ENCODE data around the gene MPZL2. TPM values are rescaled to one million over a fixed set of nuclear protein-coding genes. Genes with fewer than 3 reads are reported as not detected.

Gene MPZL2
- total RNA-seq, 1 donor from 2014 or later = 32.8 TPM

DNA sequence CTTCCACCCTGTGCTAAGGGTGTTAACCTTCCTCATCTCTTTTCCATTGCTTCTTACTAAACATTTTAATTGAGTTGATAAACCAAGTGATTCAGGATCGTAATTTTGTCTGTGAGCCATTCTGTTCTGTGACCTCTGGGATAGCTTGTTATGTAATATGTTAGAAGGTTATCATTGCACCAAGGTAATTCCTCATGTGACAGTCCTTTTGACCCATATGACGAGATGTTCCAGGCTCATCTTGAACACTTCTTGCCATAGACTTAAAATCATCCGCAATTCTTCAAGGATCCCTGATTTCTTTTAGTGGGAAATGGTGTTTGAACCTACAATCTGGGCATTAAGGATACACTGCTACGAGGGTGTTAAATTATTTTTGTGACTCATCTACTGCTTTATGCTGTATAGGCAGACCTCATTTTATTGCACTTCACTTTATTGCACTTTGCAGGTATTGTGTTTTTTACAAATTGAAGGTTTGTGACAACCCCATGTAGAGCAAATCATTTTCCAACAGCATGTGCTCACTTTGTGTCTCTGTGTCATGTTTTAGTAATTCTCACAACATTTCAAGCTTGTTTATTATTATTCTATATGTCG lies 19.0 kb upstream of the MPZL2 start:
- DNase-seq (ENCODE audit: low spot score in 2 of 2, unreplicated experiment in 2 of 2) = no peak
- TF ChIP-seq CTCF (IDR thresholded peaks at IDR 0.05; ENCODE audit: unreplicated experiment) = no peak
- Mint-ChIP-seq H3K4me1 (no peaks in the 10 kb centered on the region), H3K27me3 (ENCODE audit: low read depth) (peaks cover 22% of the 10 kb centered on the region), H3K4me3 (no peak overlapping the region), H3K27ac (no peak overlapping the region), H3K36me3 (no peaks in the 10 kb centered on the region), H3K9me3 (peaks cover 4% of the 10 kb centered on the region)

- H3K36me3 Mint-ChIP-seq = no peaks in the 10 kb centered on the region
- no peak for TF ChIP-seq CTCF (IDR thresholded peaks at IDR 0.05; ENCODE audit: unreplicated experiment)
- peaks cover 4% of the 10 kb centered on the region for H3K9me3 Mint-ChIP-seq
- DNase-seq (ENCODE audit: low spot score in 2 of 2, unreplicated experiment in 2 of 2) = no peak
- H3K4me3 Mint-ChIP-seq = no peak overlapping the region
- H3K27ac Mint-ChIP-seq = no peak overlapping the region
- peaks cover 22% of the 10 kb centered on the region for H3K27me3 Mint-ChIP-seq (ENCODE audit: low read depth)
- H3K4me1 Mint-ChIP-seq = no peaks in the 10 kb centered on the region
Observed at GRCh38 chr11:118282606-118283005, 18.5 kb upstream of the MPZL2 start.

DNA sequence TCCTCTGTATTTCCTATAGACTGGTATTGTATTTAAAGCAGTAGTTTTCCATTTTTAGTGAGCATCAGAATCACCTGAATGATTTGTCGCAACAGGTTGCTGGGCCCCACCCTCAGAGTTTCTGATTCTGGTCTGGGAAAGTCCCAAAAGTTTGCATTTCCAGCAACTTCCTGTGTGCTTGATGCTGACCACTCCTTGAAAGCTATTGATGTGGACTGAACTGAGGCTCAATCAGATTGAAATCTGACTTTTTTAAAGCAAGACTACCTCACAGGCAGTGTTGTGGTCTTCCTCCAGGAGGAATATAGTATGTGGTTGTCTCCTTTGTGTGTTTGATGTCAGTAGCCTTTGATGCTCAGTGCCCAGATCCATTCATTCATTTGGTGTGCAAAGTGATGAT lies 17.2 kb upstream of the MPZL2 start:
- DNase-seq (ENCODE audit: low spot score in 2 of 2, unreplicated experiment in 2 of 2) = no peak
- no peaks in the 10 kb centered on the region for H3K36me3 Mint-ChIP-seq
- peaks cover 19% of the 10 kb centered on the region for H3K27me3 Mint-ChIP-seq (ENCODE audit: low read depth)
- no peak overlapping the region for H3K4me3 Mint-ChIP-seq
- peaks cover 4% of the 10 kb centered on the region for H3K9me3 Mint-ChIP-seq
- no peak overlapping the region for H3K27ac Mint-ChIP-seq
- TF ChIP-seq CTCF (IDR thresholded peaks at IDR 0.05; ENCODE audit: unreplicated experiment) = no peak
- peaks cover 3% of the 10 kb centered on the region for H3K4me1 Mint-ChIP-seq

DNA sequence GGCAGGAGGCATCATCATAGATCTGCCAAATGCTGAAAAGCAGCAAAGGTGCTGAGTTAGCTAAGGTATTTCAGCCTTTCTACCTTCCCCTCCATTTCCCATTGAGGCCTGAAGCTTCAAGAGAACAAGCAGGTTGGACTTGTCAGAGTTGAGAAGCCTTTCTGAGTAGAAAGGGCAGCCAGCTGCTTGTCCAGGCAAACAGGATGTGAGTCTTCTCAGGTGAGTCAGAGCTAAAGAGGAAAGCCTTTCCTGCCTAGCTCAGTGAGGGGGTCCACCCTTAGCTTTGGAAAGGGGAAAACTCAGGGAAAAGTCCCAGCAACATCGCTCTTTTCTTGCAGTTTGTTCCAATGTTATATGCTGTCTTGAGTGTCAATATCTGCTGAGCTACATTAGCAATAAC lies 13.2 kb upstream of the MPZL2 start:
- H3K9me3 Mint-ChIP-seq = no peaks in the 10 kb centered on the region
- H3K27ac Mint-ChIP-seq = no peak overlapping the region
- H3K27me3 Mint-ChIP-seq (ENCODE audit: low read depth) = peaks cover 9% of the 10 kb centered on the region
- no peaks in the 10 kb centered on the region for H3K36me3 Mint-ChIP-seq
- no peak for TF ChIP-seq CTCF (IDR thresholded peaks at IDR 0.05; ENCODE audit: unreplicated experiment)
- DNase-seq (ENCODE audit: low spot score in 2 of 2, unreplicated experiment in 2 of 2) = no peak
- H3K4me3 Mint-ChIP-seq = no peak overlapping the region
- peaks cover 26% of the 10 kb centered on the region for H3K4me1 Mint-ChIP-seq

DNA sequence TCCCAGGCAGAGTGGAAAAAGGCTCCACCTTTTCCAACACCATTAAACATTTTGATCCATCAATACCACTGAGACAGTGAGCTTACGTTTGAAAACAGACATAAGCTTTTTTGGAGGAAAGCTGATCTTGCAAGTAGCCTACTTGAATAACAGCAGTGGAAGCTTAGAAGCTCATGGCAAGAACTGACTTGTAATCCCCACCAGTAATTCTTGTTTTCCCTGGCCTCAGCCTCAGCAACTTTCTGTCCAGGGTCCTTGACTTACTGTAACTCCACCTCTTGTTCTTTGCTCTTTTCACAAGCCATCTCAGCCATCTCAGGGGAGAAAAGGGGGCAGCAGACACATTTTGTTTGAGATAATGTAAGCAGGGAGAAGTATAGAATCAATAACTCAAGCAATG lies 12.3 kb upstream of the MPZL2 start:
- TF ChIP-seq CTCF (IDR thresholded peaks at IDR 0.05; ENCODE audit: unreplicated experiment) = no peak
- no peak overlapping the region for H3K4me3 Mint-ChIP-seq
- no peaks in the 10 kb centered on the region for H3K9me3 Mint-ChIP-seq
- H3K36me3 Mint-ChIP-seq = no peaks in the 10 kb centered on the region
- DNase-seq (ENCODE audit: low spot score in 2 of 2, unreplicated experiment in 2 of 2) = no peak
- H3K4me1 Mint-ChIP-seq = peaks cover 26% of the 10 kb centered on the region
- no peak overlapping the region for H3K27ac Mint-ChIP-seq
- peaks cover 8% of the 10 kb centered on the region for H3K27me3 Mint-ChIP-seq (ENCODE audit: low read depth)

DNA sequence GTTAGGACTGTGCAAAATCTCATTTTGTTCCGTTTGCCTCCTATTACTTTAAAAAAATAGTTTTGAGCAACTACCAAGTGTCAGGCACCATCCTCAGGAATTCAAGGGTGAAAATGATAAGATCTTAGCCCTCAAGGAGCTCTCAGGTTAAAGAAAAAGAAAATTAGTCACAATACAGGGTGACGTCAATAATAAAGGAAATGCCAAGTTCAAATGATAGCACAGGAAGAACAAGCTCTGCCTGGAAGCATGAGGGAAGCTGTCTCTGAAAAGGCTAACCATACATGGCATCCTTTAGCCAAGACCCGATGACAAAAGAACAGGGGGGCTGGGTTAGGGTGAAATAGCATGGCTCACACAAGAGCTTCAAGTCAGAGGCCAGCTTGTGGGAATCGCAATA lies 11.1 kb upstream of the MPZL2 start:
- no peaks in the 10 kb centered on the region for H3K9me3 Mint-ChIP-seq
- H3K4me3 Mint-ChIP-seq = no peak overlapping the region
- H3K4me1 Mint-ChIP-seq = peaks cover 26% of the 10 kb centered on the region
- TF ChIP-seq CTCF (IDR thresholded peaks at IDR 0.05; ENCODE audit: unreplicated experiment) = no peak
- no peak for DNase-seq (ENCODE audit: low spot score in 2 of 2, unreplicated experiment in 2 of 2)
- peak overlapping the region; percentile 81 for H3K27ac Mint-ChIP-seq
- peaks cover 9% of the 10 kb centered on the region for H3K27me3 Mint-ChIP-seq (ENCODE audit: low read depth)
- no peaks in the 10 kb centered on the region for H3K36me3 Mint-ChIP-seq
